Suprapubic skin (tissue), 3 donors: ENCODE data around the gene CTCFL.

ENCODE experiments used
- CTCF ChIP-seq, 2 donors: fragments of 200-600 bp in 1 of 2; fragments of 450-650 bp in 1 of 2; sonication (generic) in 1 of 2; IDR thresholded peaks; one replicate each; pipeline ENCODE4 v1.5.1; 2016 to 2019; ENCODE audit warnings: antibody characterized with exemption in 2 of 2, mild to moderate bottlenecking in 1 of 2, moderate library complexity in 1 of 2
- POLR2AphosphoS5 ChIP-seq, 3 donors: sonication (generic); formaldehyde crosslinking; IDR thresholded peaks; one replicate each; pipeline ENCODE4 v1.6.1; 2017; ENCODE audit warnings: antibody characterized with exemption in 3 of 3

- TF ChIP-seq CTCF (IDR thresholded peaks at IDR 0.05) (no peak), POLR2AphosphoS5 (IDR thresholded peaks at IDR 0.05) (no peak)
These were observed 22.6 kb downstream of the CTCFL start for GRCh38 chr20:57502336-57502700.
